Measurements from ENCODE around the gene MGAT4C.

GRCh38 chr12:86188226-86188625 is 68.0 kb downstream of the MGAT4C start:
- TF ChIP-seq ZFP30 (CRISPR knock-in tag; IDR thresholded peaks at IDR 0.05) (no peak), OSR1 (CRISPR knock-in tag; IDR thresholded peaks at IDR 0.05) (no peak), RARB (CRISPR knock-in tag; IDR thresholded peaks at IDR 0.05) (no peak)
- TF ChIP-seq, protein P1, sequence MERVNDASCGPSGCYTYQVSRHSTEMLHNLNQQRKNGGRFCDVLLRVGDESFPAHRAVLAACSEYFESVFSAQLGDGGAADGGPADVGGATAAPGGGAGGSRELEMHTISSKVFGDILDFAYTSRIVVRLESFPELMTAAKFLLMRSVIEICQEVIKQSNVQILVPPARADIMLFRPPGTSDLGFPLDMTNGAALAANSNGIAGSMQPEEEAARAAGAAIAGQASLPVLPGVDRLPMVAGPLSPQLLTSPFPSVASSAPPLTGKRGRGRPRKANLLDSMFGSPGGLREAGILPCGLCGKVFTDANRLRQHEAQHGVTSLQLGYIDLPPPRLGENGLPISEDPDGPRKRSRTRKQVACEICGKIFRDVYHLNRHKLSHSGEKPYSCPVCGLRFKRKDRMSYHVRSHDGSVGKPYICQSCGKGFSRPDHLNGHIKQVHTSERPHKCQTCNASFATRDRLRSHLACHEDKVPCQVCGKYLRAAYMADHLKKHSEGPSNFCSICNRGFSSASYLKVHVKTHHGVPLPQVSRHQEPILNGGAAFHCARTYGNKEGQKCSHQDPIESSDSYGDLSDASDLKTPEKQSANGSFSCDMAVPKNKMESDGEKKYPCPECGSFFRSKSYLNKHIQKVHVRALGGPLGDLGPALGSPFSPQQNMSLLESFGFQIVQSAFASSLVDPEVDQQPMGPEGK (CRISPR knock-in tag; IDR thresholded peaks at IDR 0.05; ENCODE audit: borderline replicate concordance) = no peak
